Aortic smooth muscle cell (primary cell): Measurements from ENCODE around the gene NUDT8. TPM values are rescaled to one million over a fixed set of nuclear protein-coding genes. Genes with fewer than 3 reads are reported as not detected.

ENCODE experiments used
- total RNA-seq: library from RNA; depleted of rRNA; stranded (reverse); fragments of >200 nt; gene quantifications from 2 replicates; pipeline ENCODE4 v1.2.3, GENCODE V29; 2014

Gene NUDT8
- total RNA-seq, result 5.1 and 7.3 TPM in 2 replicates

GRCh38 chr11:67629386-67630227 lies at the start of gene NUDT8:
Gene NUDT8, minus strand, starts transcription at chr11:67629937. Its CDS starts 26 bp downstream, at chr11:67629911.

GRCh38 chr11:67674442-67674871 lies 44.7 kb upstream of the NUDT8 start, which contains the start of gene ALDH3B2:
Gene ALDH3B2, minus strand, starts transcription at chr11:67674623. Its CDS starts 7,688 bp downstream, at chr11:67666935.

GRCh38 chr11:67639438-67639859 lies 9.7 kb upstream of the NUDT8 start, which contains the start of gene TBX10:
Gene TBX10, minus strand, starts transcription at chr11:67639763. Its CDS starts 291 bp downstream, at chr11:67639472.

DNA sequence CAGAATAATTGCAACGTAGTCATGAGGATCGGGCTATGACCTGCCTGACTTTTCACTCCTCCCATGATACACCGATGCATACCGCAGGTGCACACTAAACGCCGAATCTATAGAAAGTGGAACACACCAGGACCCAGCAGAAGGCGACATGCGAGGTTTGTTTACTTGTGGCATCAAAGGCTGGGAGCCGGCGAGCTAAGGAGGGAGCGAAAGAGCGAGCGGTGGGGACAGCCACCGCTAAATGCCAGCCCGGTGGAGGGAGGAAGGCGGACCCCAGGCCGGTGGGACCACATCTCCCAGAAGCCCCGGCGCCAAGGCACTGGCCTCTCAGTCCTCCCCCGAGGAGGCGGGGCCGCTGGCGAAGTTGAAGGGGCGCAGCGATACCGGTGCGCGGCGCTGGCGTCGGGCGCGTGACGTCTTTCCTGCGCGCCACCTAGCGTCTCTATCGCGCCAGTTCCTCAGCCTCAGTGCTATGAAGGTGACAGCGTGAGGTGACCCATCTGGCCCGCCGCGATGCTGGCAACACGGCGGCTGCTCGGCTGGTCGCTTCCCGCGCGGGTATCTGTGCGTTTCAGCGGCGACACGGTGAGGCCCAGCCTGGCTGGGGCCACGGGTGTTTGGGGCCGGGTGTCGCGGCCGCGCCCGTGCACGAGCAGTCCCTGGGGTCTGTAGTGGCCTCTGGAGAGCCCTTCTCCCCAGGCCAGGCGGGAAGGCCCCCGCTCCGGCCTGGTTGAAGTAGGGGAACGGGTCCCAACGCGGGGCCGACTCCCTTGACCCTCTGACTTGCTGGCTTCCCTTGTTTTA lies 23.0 kb downstream of the NUDT8 start, which contains the start of gene NDUFV1:
Gene NDUFV1 (plus strand): TSS at position 445 of the 804 bp plus-strand sequence. CDS start 69 bp downstream, at position 514.

GRCh38 chr11:67583247-67584204 lies 46.2 kb downstream of the NUDT8 start, which contains the start of gene GSTP1:
Gene GSTP1, plus strand, starts transcription at chr11:67583812. Its CDS starts 32 bp downstream, at chr11:67583844.

Other genes starting within 250 kb of the NUDT8 start
- 5.2 and 5.8 TPM in 2 replicates for gene RAD9A, start 238.0 kb downstream of the NUDT8 start, total RNA-seq
- gene PPP1CA, start 228.1 kb downstream of the NUDT8 start, total RNA-seq, result 146 and 165 TPM in 2 replicates
- not detected in 2 replicates for gene TBC1D10C, start 225.9 kb downstream of the NUDT8 start, total RNA-seq
- 0.13 and 0.75 TPM in 2 replicates for gene CARNS1, start 214.3 kb downstream of the NUDT8 start, total RNA-seq
- gene RPS6KB2, start 201.4 kb downstream of the NUDT8 start, total RNA-seq, result 42.8 and 53.8 TPM in 2 replicates
- gene PTPRCAP, start 192.3 kb downstream of the NUDT8 start, total RNA-seq, result 0.25 and 0.26 TPM in 2 replicates
- gene CORO1B, start 186.5 kb downstream of the NUDT8 start, total RNA-seq, result 128 and 130 TPM in 2 replicates
- not detected in 2 replicates for gene GPR152, start 177.2 kb downstream of the NUDT8 start, total RNA-seq
- 0.19 and 0.26 TPM in 2 replicates for gene CABP4, start 174.6 kb downstream of the NUDT8 start, total RNA-seq
- gene TMEM134, start 160.7 kb downstream of the NUDT8 start, total RNA-seq, result 20.5 and 21.1 TPM in 2 replicates
- 87.0 and 102 TPM in 2 replicates for gene AIP, start 146.9 kb downstream of the NUDT8 start, total RNA-seq
- gene PITPNM1, start 124.6 kb downstream of the NUDT8 start, total RNA-seq, result 28.8 and 41.4 TPM in 2 replicates
- 15.4 and 16.2 TPM in 2 replicates for gene CDK2AP2, start 121.8 kb downstream of the NUDT8 start, total RNA-seq
- not detected in 2 replicates for gene CABP2, start 106.5 kb downstream of the NUDT8 start, total RNA-seq
- 1,013 and 1,126 TPM in 2 replicates for gene GSTP1, start 46.1 kb downstream of the NUDT8 start, total RNA-seq
- 164 and 209 TPM in 2 replicates for gene NDUFV1, start 23.0 kb downstream of the NUDT8 start, total RNA-seq
- not detected in 2 replicates for gene TBX10, start 9.8 kb upstream of the NUDT8 start, total RNA-seq
- not detected in 2 replicates for gene ACY3, start 20.8 kb upstream of the NUDT8 start, total RNA-seq
- not detected in 2 replicates for gene ALDH3B2, start 44.7 kb upstream of the NUDT8 start, total RNA-seq